ENCODE data around the gene LBHD2. TPM values are rescaled to one million over a fixed set of nuclear protein-coding genes. Genes with fewer than 3 reads are reported as not detected.

The LBHD2 gene
- total and polyA plus RNA-seq, 2 of the 13 experiments (the other 11 are each of a cell fraction or from before 2014, with no cell fraction given): 0.67 to 1.00 TPM

DNA sequence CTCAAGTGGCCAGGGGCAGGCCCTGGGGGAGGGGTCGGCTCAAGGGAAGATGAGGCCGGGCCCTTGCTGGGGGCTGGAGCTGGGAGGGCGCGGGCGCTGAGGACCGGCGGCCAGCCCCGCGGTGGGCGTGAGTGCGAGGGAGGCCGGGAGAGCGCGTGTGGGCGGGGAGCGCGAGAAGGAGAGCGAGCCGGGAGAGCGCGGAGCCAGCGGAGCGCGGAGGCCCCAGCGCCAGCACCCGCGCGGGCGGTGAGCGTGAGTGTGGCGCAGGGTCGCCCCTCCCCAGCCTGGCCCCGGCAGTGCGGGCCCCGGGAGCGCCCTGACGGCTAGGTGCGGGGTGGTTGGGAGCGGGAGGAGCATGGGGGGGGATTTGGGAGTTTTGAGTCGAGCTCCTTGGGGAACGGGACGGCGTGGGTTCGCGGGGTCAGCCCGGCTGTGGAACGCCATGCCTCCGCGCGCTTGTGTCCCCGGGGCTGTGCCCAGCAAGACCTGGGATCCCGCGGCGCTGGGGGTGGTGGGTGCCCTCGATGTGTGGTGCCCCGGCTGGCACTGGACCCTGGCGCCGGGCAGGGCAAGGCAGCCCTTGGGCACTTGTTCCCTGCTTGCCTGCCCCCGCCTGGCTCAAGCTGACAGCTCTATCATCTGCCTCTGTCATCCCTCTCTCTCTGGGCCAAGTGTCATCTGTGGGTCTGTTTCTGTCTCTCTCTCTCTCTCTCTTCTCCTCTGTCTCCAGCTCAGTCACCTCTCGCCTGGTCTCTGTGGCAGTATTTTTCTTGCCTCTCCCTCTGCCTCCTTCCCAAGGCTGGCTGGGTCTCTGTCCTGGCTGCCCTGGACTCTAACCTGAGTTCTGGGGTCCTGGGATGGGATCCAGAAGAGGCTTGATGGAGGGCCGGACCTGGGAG, at the start of gene LBHD2 (continued):
- TF ChIP-seq ZBTB49 (CRISPR knock-in tag; IDR thresholded peaks at IDR 0.05; ENCODE audit: borderline replicate concordance) (no peak), HIVEP1 (CRISPR knock-in tag; IDR thresholded peaks at IDR 0.05) (no peak), ZSCAN21 (CRISPR knock-in tag; IDR thresholded peaks at IDR 0.05; ENCODE audit: borderline replicate concordance) (no peak), POLR2A (IDR thresholded peaks at IDR 0.05; ENCODE audit: insufficient read depth in 1 of 2, low read depth in 2 of 2, low read length in 2 of 2) (no peak), ZNF577 (CRISPR knock-in tag; IDR thresholded peaks at IDR 0.05; ENCODE audit: borderline replicate concordance, low read depth) (no peak), NCOR1 (IDR thresholded peaks at IDR 0.05; ENCODE audit: borderline replicate concordance, low read length) (no peak), NFRKB (IDR thresholded peaks at IDR 0.05) (no peak), ZNF614 (CRISPR knock-in tag; IDR thresholded peaks at IDR 0.05; ENCODE audit: borderline replicate concordance) (no peak), ZNF326 (CRISPR knock-in tag; IDR thresholded peaks at IDR 0.05; ENCODE audit: borderline replicate concordance) (no peak), CREBL2 (CRISPR knock-in tag; IDR thresholded peaks at IDR 0.05; ENCODE audit: borderline replicate concordance) (no peak), ZNF431 (CRISPR knock-in tag; IDR thresholded peaks at IDR 0.05; ENCODE audit: borderline replicate concordance, low read depth) (no peak), ARID2 (CRISPR knock-in tag; IDR thresholded peaks at IDR 0.05; ENCODE audit: borderline replicate concordance) (no peak), SRY (CRISPR knock-in tag; IDR thresholded peaks at IDR 0.05) (no peak), ZNF574 (CRISPR knock-in tag; IDR thresholded peaks at IDR 0.05) (0 out of 2 replicates have a peak, but pooled peaks have one; percentile 14), ZNF510 (CRISPR knock-in tag; IDR thresholded peaks at IDR 0.05; ENCODE audit: low read depth) (no peak), ZNF567 (CRISPR knock-in tag; IDR thresholded peaks at IDR 0.05; ENCODE audit: borderline replicate concordance) (no peak), ZC3H4 (CRISPR knock-in tag; IDR thresholded peaks at IDR 0.05; ENCODE audit: borderline replicate concordance) (no peak), ZNF709 (CRISPR knock-in tag; IDR thresholded peaks at IDR 0.05) (no peak), ZNF644 (CRISPR knock-in tag; IDR thresholded peaks at IDR 0.05; ENCODE audit: low read depth) (no peak)
- TF ChIP-seq, protein P1, sequence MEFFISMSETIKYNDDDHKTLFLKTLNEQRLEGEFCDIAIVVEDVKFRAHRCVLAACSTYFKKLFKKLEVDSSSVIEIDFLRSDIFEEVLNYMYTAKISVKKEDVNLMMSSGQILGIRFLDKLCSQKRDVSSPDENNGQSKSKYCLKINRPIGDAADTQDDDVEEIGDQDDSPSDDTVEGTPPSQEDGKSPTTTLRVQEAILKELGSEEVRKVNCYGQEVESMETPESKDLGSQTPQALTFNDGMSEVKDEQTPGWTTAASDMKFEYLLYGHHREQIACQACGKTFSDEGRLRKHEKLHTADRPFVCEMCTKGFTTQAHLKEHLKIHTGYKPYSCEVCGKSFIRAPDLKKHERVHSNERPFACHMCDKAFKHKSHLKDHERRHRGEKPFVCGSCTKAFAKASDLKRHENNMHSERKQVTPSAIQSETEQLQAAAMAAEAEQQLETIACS (CRISPR knock-in tag; IDR thresholded peaks at IDR 0.05): no peak
- TF ChIP-seq, protein P2, sequence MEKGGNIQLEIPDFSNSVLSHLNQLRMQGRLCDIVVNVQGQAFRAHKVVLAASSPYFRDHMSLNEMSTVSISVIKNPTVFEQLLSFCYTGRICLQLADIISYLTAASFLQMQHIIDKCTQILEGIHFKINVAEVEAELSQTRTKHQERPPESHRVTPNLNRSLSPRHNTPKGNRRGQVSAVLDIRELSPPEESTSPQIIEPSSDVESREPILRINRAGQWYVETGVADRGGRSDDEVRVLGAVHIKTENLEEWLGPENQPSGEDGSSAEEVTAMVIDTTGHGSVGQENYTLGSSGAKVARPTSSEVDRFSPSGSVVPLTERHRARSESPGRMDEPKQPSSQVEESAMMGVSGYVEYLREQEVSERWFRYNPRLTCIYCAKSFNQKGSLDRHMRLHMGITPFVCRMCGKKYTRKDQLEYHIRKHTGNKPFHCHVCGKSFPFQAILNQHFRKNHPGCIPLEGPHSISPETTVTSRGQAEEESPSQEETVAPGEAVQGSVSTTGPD (CRISPR knock-in tag; IDR thresholded peaks at IDR 0.05): no peak
